Measurements from ENCODE around the gene PADI1.
A peak's percentile ranks its signal among the peaks of the same experiment; 100 is the strongest.

GRCh38 chr1:17274186-17275170 is 69.5 kb downstream of the PADI1 start:
- TF ChIP-seq POLR2A (IDR thresholded peaks at IDR 0.05) (no peak), CTCF (IDR thresholded peaks at IDR 0.05) (peak in 2 of 7 experiments; percentile 23), EP300 (IDR thresholded peaks at IDR 0.05) (no peak)
